A549 (cell line): ENCODE measurements around the gene KLHDC7B. TPM values are rescaled to one million over a fixed set of nuclear protein-coding genes. Genes with fewer than 3 reads are reported as not detected.

Source experiments
- ATAC-seq, 2 experiments: fragments of 200-7000 bp in 1 of 2; fragments of >200 bp in 1 of 2; cut with Nextera tagmentation in 1 of 2; cut with Tn5 transposase in 1 of 2; 3 replicates each; pipeline versions ENCODE4 v1.8.0 to v1.9.1; 2018 to 2020; ENCODE audit warnings: mild to moderate bottlenecking in 1 of 2, moderate library complexity in 1 of 2
- CTCF ChIA-PET: fragments of 300-600 bp; sonication (Branson Sonifier 250); formaldehyde crosslinking; extraction: SDS; loops from one replicate; lab custom pipeline; 2021; ENCODE audit warnings: antibody characterized with exemption, inconsistent platforms; lab: Yijun Ruan, JAX
- POLR2A ChIA-PET: fragments of 350-600 bp; formaldehyde crosslinking; extraction: SDS; loops from one replicate; lab custom pipeline; 2021; ENCODE audit warnings: antibody characterized with exemption, inconsistent platforms; lab: Yijun Ruan, JAX
- DNase-seq, 2 experiments: peaks; one replicate each; pipeline versions ENCODE4 v3.0.0 to v3.0.0-alpha.2; 2011 to 2016; ENCODE audit warnings: low read depth in 1 of 2, low spot score in 1 of 2
- FAIRE-seq: peaks from 2 replicates; lab custom pipeline; 2011; peaks lifted over from hg19 to GRCh38; lab: Jason Lieb, UNC
- H3K27ac ChIP-seq, 2 experiments: fragments of >200 bp; sonication (Bioruptor Twin); formaldehyde crosslinking; 3 replicates each; pipeline ENCODE4 v1.5.1; 2016 to 2017
- H3K4me1 ChIP-seq: fragments of >200 bp; sonication (Bioruptor Twin); formaldehyde crosslinking; 3 replicates; pipeline ENCODE4 v1.6.1; 2016
- H3K4me2 ChIP-seq: fragments of >200 bp; sonication (Bioruptor Twin); formaldehyde crosslinking; 3 replicates; pipeline ENCODE4 v1.6.1; 2016
- H3K4me3 ChIP-seq: fragments of >200 bp; sonication (Bioruptor Twin); formaldehyde crosslinking; 3 replicates; pipeline ENCODE4 v1.5.1; 2016
- H3K9me3 ChIP-seq: fragments of >200 bp; sonication (Bioruptor Twin); formaldehyde crosslinking; 3 replicates; pipeline ENCODE4 v1.6.1; 2016
- BHLHE40 ChIP-seq: IDR thresholded peaks from 2 replicates; pipeline ENCODE4 v1.6.1; 2012; ENCODE audit warnings: low read depth, low read length, inconsistent platforms
- CHD2 ChIP-seq: fragments of 150-350 bp; IDR thresholded peaks from 2 replicates; pipeline ENCODE4 v1.6.1; 2014; ENCODE audit warnings: low read length; ENCODE audit not compliant: partially characterized antibody
- CTCF ChIP-seq: fragments of >200 bp; sonication (Bioruptor Twin); formaldehyde crosslinking; IDR thresholded peaks from 3 replicates; pipeline ENCODE4 v1.5.1; 2016
- E2F6 ChIP-seq: IDR thresholded peaks from 2 replicates; pipeline ENCODE4 v1.6.1; 2012; ENCODE audit warnings: low read depth, borderline replicate concordance
- EHF ChIP-seq: fragments of 250-450 bp; sonication (Bioruptor Pico); IDR thresholded peaks from 2 replicates; pipeline ENCODE4 v1.5.0; 2020; ENCODE audit warnings: mild to moderate bottlenecking
- EP300 ChIP-seq, 2 experiments: fragments of >200 bp; sonication (Bioruptor Twin); formaldehyde crosslinking; IDR thresholded peaks; 2 replicates in 1 of 2; 3 replicates in 1 of 2; pipeline ENCODE4 v1.6.1; 2016 to 2017
- HOXB13 ChIP-seq: fragments of 250-450 bp; sonication (Bioruptor Pico); IDR thresholded peaks from 2 replicates; pipeline ENCODE4 v1.5.0; 2020; ENCODE audit warnings: low read depth, mild to moderate bottlenecking, moderate library complexity
- HOXB5 ChIP-seq: fragments of 250-450 bp; sonication (Bioruptor Pico); IDR thresholded peaks from 2 replicates; pipeline ENCODE4 v1.5.0; 2020; ENCODE audit warnings: mild to moderate bottlenecking, moderate library complexity
- JUN ChIP-seq, 2 experiments: fragments of >200 bp; sonication (Bioruptor Twin); formaldehyde crosslinking; IDR thresholded peaks; 2 replicates in 1 of 2; 3 replicates in 1 of 2; pipeline ENCODE4 v1.6.1; 2016 to 2017
- KDM5A ChIP-seq: fragments of 200-600 bp; sonication (generic); IDR thresholded peaks from 2 replicates; pipeline ENCODE4 v1.6.1; 2016; ENCODE audit warnings: antibody characterized with exemption, mild to moderate bottlenecking
- MAZ ChIP-seq: fragments of 150-350 bp; IDR thresholded peaks from 2 replicates; pipeline ENCODE4 v1.6.1; 2014; ENCODE audit warnings: antibody characterized with exemption, low read depth, low read length, borderline replicate concordance
- NR3C1 ChIP-seq: fragments of >200 bp; sonication (Bioruptor Twin); formaldehyde crosslinking; IDR thresholded peaks from 3 replicates; pipeline ENCODE4 v1.6.1; 2017
- PBX3 ChIP-seq: IDR thresholded peaks from 2 replicates; pipeline ENCODE4 v1.6.1; 2012
- PHF8 ChIP-seq: fragments of 200-600 bp; sonication (generic); IDR thresholded peaks from 2 replicates; pipeline ENCODE4 v1.6.1; 2016; ENCODE audit warnings: low read depth, mild to moderate bottlenecking, antibody characterized with exemption, moderate library complexity, borderline replicate concordance
- POLR2A ChIP-seq: IDR thresholded peaks from 2 replicates; pipeline ENCODE4 v1.6.1; 2012; ENCODE audit warnings: mild to moderate bottlenecking, low read length
- RAD21 ChIP-seq, 2 experiments: fragments of >200 bp in 1 of 2; sonication (Bioruptor Twin) in 1 of 2; formaldehyde crosslinking in 1 of 2; IDR thresholded peaks in 1 of 2; conservative IDR thresholded peaks in 1 of 2; 2 replicates in 1 of 2; 3 replicates in 1 of 2; pipeline ENCODE4 v1.6.1; 2012 to 2018; ENCODE audit warnings: inconsistent platforms in 1 of 2
- REST ChIP-seq: fragments of 200-600 bp; sonication (generic); IDR thresholded peaks from 2 replicates; pipeline ENCODE4 v1.6.1; 2016; ENCODE audit warnings: antibody characterized with exemption, mild to moderate bottlenecking, moderate library complexity
- TFCP2L1 ChIP-seq: fragments of 250-450 bp; sonication (Bioruptor Pico); IDR thresholded peaks from 2 replicates; pipeline ENCODE4 v1.5.0; 2021; ENCODE audit warnings: mild to moderate bottlenecking
- WGBS: methylation state at CpG from one replicate; pipeline ENCODE4 v1.1.6; 2017; ENCODE audit errors: missing lambda C conversion rate; 5-methylcytosine and 5-hydroxymethylcytosine counted together
- polyA plus RNA-seq, 4 experiments: library from polyadenylated mRNA; depleted of rRNA in 3 of 4; stranded (reverse); fragments of >200 nt; fragmentation: RNase III in 1 of 4; extraction: RNeasy Plus Mini Kit Qiagen cat#74134 plus additional on column Dnase treatment in 1 of 4; gene quantifications; 2 replicates in 3 of 4; 3 replicates in 1 of 4; pipeline ENCODE4 v1.2.3, GENCODE V29; 2011 to 2017
- TF ChIP-seq, protein P1 (sequence below): fragments of 450-650 bp; IDR thresholded peaks from 2 replicates; pipeline ENCODE4 v1.6.1; 2014; ENCODE audit warnings: antibody characterized with exemption
- TF ChIP-seq, protein P2 (sequence below): fragments of 250-450 bp; sonication (Bioruptor Pico); IDR thresholded peaks from 2 replicates; pipeline ENCODE4 v1.5.0; 2021; ENCODE audit warnings: mild to moderate bottlenecking, moderate library complexity, borderline replicate concordance

Gene KLHDC7B
- polyA plus RNA-seq, 2 of the 4 experiments (the other 2 are of a cell fraction): 0.09 TPM; not detected in 1

DNA sequence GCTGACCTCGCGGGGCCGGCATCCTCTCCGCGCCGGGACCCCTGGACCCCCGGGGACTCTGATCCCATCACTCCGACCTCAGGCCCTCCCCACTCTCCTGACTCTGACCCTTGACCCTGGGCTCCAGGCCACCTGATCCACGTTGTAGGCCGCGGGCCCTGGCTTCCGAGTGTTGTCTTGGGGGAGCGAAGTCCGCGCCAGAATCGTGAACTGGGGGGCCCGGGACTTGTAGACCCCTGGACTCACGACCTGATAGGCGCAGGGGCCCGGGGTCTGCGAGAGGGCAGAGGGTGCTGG, 15.2 kb upstream of the KLHDC7B start (continued):
- TF ChIP-seq PHF8 (no peak), HOXB13 (CRISPR knock-in tag) (no peak), EP300 (IDR thresholded peaks at IDR 0.05) (no peak), NR3C1 (no peak), BHLHE40 (no peak), HOXB5 (CRISPR knock-in tag) (0 out of 2 replicates have a peak, but pooled peaks have one; percentile 14), CHD2 (no peak), E2F6 (peak; percentile 21; the same call in 1 of the 2 replicates)

DNA sequence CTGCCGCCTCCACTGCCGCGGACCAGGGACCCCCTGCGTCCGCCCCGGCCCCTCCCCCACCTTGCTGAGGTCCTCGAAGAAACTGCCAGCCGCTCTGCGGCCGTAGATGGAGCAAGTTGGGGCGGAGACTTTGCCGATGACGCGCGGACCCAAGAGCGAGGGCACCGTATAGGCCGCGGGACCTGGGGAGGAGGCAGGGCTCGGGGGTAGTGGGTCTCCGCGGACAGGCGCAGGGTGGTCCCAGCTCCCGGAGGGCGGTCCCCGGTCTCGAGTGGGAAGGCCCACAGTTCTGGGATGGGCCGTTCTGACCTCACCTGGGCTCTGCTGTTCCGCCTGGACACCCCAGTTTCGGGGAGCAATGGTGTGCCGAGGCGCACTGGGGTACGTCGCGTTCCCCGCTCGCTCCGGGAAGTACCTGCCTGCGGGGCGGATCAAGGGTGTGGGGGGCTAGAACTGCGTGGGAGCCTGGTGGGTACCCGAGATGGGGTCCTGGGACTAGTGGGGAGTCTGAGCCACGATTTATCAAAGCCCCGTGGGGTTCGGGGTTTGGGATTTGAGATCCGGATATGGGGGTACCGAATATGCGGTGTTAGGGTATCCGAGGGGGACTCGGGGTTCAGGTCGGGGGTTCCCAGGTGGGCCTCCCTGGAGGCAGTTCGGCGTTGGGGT, 14.7 kb upstream of the KLHDC7B start:
- DNase-seq (peak; percentile 60 to 91), ATAC-seq (peak; percentile 48 to 69), FAIRE-seq (no peak)
- H3K4me2 ChIP-seq: peak overlapping the region; percentile 92
- POLR2A ChIA-PET: interaction anchor here (0.7 to 1.0 kb wide), 2 partner anchors 9 to 32 kb away, joined by 3 to 5 read pairs; partner anchors contain the start of gene SYCE3
- H3K27ac ChIP-seq: peak overlapping the region; percentile 95 to 98
- peak overlapping the region; percentile 64 for H3K4me3 ChIP-seq
- 0% methylated on average over 2 of the region's 53 CpGs for WGBS
- CTCF ChIA-PET: interaction anchor here (0.8 kb wide), 1 partner anchor 14 kb away, joined by 3 read pairs; the partner anchor contains the start of gene KLHDC7B
- peak in 1 of 2 experiments; percentile 21; a peak in 2 of 5 replicates for TF ChIP-seq JUN (IDR thresholded peaks at IDR 0.05)
- TF ChIP-seq RAD21 (conservative IDR thresholded peaks at IDR 0.05 in 1 of 2, IDR thresholded peaks at IDR 0.05 in 1 of 2): no peak
- 0 out of 2 replicates have a peak, but pooled peaks have one; percentile 23 for TF ChIP-seq EHF
- TF ChIP-seq, protein P1, sequence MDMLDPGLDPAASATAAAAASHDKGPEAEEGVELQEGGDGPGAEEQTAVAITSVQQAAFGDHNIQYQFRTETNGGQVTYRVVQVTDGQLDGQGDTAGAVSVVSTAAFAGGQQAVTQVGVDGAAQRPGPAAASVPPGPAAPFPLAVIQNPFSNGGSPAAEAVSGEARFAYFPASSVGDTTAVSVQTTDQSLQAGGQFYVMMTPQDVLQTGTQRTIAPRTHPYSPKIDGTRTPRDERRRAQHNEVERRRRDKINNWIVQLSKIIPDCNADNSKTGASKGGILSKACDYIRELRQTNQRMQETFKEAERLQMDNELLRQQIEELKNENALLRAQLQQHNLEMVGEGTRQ: no peak
- TF ChIP-seq REST: no peak
- TF ChIP-seq MAZ: no peak
- peak; percentile 67 for TF ChIP-seq POLR2A
- 0 out of 2 replicates have a peak, but pooled peaks have one; percentile 15 for TF ChIP-seq TFCP2L1 (CRISPR knock-in tag)
- no peak for TF ChIP-seq KDM5A
- TF ChIP-seq PBX3: peak; percentile 35; the same call in 1 of the 2 replicates
- TF ChIP-seq, protein P2, sequence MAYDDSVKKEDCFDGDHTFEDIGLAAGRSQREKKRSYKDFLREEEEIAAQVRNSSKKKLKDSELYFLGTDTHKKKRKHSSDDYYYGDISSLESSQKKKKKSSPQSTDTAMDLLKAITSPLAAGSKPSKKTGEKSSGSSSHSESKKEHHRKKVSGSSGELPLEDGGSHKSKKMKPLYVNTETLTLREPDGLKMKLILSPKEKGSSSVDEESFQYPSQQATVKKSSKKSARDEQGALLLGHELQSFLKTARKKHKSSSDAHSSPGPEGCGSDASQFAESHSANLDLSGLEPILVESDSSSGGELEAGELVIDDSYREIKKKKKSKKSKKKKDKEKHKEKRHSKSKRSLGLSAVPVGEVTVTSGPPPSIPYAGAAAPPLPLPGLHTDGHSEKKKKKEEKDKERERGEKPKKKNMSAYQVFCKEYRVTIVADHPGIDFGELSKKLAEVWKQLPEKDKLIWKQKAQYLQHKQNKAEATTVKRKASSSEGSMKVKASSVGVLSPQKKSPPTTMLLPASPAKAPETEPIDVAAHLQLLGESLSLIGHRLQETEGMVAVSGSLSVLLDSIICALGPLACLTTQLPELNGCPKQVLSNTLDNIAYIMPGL: no peak
- no peak for TF ChIP-seq CTCF
- H3K9me3 ChIP-seq: no peaks in the 10 kb centered on the region
- H3K4me1 ChIP-seq: peaks cover 29% of the 10 kb centered on the region
